ENCODE data around the gene CIB4. TPM values are rescaled to one million over a fixed set of nuclear protein-coding genes. Genes with fewer than 3 reads are reported as not detected.

Gene CIB4
- total and polyA plus RNA-seq, 9 of the 15 experiments (the other 6 are each of a cell fraction or from before 2014, with no cell fraction given): not detected

- FAIRE-seq: no peak
- WGBS (ENCODE audit: insufficient coverage, low coverage, missing lambda C conversion rate): 33% methylated on average over 14 of the region's 14 CpGs
- Histone ChIP-seq H4K20me1 (replicated peaks; ENCODE audit: control insufficient read depth, insufficient read depth, low read length) (peaks cover 3% of the 10 kb centered on the region; the same call in 1 of the 2 replicates), H2AFZ (ENCODE audit: low read depth, low read length) (no peak overlapping the region), H3K9ac (ENCODE audit: insufficient read depth in 1 of 2, low read depth in 2 of 2, low read length in 2 of 2) (no peak overlapping the region), H3K9me1 (ENCODE audit: control insufficient read depth, insufficient read depth, low read length) (no peaks in the 10 kb centered on the region), H3K4me2 (ENCODE audit: insufficient read depth, low read length) (no peak overlapping the region), H3K9me3 (replicated peaks; ENCODE audit: control insufficient read depth, insufficient read depth, low read depth, low read length) (no peaks in the 10 kb centered on the region), H3K79me2 (ENCODE audit: control insufficient read depth, insufficient read depth, low read length) (no peaks in the 10 kb centered on the region), H3K27ac (ENCODE audit: extremely low read depth, low read depth, low read length) (no peak overlapping the region), H3K4me3 (no peak overlapping the region), H3K4me1 (replicated peaks in 1 of 2; ENCODE audit: control insufficient read depth in 2 of 2, insufficient read depth in 2 of 2, low read length in 2 of 2) (peaks cover 5% of the 10 kb centered on the region in 2 experiments; a peak in 3 of 5 replicates), H3K36me3 (ENCODE audit: control insufficient read depth, insufficient read depth, low read length) (no peaks in the 10 kb centered on the region), H3K27me3 (ENCODE audit: control insufficient read depth in 2 of 2, insufficient read depth in 2 of 2, low read length in 2 of 2) (peaks cover 19 to 64% of the 10 kb centered on the region in 2 experiments)
- TF ChIP-seq AFF4 (CRISPR knock-in tag; IDR thresholded peaks at IDR 0.05) (no peak), HDAC3 (IDR thresholded peaks at IDR 0.05; ENCODE audit: borderline replicate concordance, partially characterized antibody) (no peak), TSC22D4 (tag; IDR thresholded peaks at IDR 0.05) (no peak)
- in situ Hi-C loops (cut with MboI): no loop called here
- ChIA-PET POLR2A (interaction anchor here (0.7 to 1.0 kb wide), 2 partner anchors 11 to 14 kb away, joined by 3 read pairs; no protein-coding TSS in a partner anchor), CTCF (ENCODE audit: low intra/inter-chr PET ratio) (no interaction called here)
- intact Hi-C loops (cut with micrococcal nuclease): no loop called here
- DNase-seq (ENCODE audit: extremely low read depth in 1 of 4, low spot score in 3 of 4): no peak
- ATAC-seq: no peak
- BruUV-seq (replicated peaks): no TSS peak
These were observed 103.2 kb downstream of the CIB4 start for GRCh38 chr2:26537826-26538475.
